CD4-positive, alpha-beta T cell treated with Interleukin-4 for 1 hour (primary cell): Measurements from ENCODE around the gene DHDH.

Experiments
- DNase-seq, 2 donors: peaks; one replicate each; pipeline ENCODE4 v3.0.0-alpha.2; 2020 to 2022

The DHDH gene

DNA sequence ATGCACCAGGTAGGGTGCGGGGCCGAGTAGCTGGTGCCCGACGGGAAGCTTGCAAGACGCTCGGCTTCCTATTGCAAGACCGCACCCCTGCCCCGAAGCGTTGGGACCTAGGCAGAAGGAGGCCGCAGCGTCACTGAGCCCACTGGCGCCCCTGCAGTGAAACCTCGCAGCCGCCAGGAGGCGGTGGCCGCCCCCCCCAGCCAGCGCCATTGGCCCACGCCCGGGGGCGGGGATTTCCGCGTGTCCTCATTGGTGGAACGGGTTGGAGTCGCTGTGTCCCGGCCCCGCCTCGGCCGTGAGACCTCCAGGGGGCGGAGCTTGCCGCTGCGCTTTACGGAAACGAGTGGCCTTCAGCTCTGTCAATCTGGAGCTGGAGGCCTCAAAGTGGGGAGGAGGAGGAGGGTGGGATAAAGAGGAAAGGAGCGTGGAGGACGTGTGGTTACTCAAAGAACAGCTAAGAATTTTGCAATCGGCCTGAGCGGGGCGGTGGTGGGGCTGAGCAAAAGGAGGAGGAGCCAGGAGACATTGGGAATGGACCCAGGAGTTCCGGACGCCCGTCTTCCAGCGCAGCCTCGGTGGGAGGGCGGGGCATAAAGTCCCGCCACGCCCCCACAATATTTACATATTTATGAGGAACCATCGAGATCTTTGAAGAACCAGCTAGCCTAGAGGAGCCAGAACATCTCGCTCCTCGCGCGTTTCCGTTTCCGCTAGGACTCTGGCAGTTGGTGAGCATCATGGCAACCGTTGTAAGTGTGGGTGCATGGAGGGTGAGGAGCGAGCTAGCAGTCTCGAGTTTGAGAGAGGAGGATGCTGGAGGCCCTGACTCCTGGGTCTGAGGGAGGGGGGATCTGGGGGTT lies 59.9 kb downstream of the DHDH start, which contains the start of the genes GYS1 and RUVBL2:
Gene GYS1 (minus strand): TSS at position 135 of the 860 bp plus-strand sequence. CDS start 197 bp downstream, outside the sequence.
Gene RUVBL2 (plus strand): TSS at position 713 of the 860 bp plus-strand sequence. CDS start 25 bp downstream, at position 738.
- peak; percentile 99 to 100 for DNase-seq

DNA sequence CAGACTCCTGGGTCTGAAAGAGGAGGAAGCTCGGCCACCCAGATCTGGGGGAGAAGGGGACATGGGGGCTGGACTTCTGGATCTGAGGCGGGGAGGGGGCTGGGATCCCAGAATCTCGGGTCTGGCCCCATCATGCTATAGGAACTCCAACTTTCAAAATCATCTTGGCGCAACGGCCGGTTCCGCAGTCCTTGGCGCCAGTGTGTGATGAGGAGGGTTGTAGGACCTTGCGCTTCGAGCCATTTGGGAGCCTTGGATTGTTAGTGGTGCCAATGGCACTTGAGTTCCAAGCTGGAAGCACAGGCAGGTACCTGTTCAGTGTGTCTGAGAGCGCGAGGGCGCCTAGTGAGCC lies 60.5 kb downstream of the DHDH start:
- no peak for DNase-seq
